ENCODE results near the gene SFXN5. TPM values are rescaled to one million over a fixed set of nuclear protein-coding genes. Genes with fewer than 3 reads are reported as not detected.
A peak's percentile ranks its signal among the peaks of the same experiment; 100 is the strongest.

SFXN5 gene
- total RNA-seq, 2 experiments from 2014 or later: 12.4 to 20.0 TPM

DNA sequence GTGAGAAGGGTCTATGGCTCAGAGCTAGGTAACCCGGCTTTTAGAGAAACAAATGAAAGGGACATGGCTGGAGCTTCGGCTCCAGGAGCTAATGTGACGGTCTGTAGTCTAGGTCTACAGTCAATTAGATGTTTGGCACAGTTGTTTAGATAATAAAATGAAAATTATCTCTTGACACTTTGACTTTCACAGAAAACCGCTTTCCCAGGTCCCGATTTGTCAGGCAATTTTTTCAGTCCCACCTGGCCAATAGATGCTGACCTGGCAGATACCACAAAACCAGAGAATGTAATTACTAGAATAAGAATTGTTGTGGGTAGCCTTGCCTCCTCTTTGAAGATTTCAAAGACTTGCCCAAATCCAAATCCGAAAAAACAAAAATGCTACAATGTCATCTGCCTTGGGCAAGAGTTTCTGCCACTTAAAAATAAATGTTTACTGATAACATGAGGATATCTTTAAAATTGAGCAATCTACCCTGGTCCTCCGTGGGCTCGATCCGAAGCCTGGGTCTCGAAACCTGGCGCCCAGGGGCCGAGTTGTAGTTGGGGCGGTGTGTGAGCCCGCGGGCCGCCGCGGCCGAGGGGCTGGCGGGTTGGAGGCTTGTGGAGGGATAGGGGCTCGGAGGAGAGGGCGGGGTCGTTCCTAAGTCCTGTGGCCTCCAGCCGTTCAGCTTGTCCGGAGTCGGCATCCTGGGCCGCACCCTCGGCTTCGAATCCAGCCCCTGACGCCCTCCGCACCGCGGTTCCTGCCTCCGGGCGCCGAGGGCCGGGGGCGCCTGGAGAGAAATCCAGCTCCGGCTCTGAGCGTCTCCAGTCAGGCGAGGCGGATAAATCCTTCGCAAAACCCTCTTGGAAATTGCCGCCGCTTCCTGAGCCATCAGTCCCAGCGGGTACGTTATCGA, 151.8 kb downstream of the SFXN5 start:
- Mint-ChIP-seq H3K27me3 (peaks cover 85% of the 10 kb centered on the region), H3K9me3 (ENCODE audit: low read depth) (no peaks in the 10 kb centered on the region), H3K36me3 (no peaks in the 10 kb centered on the region), H3K4me1 (peaks cover 29% of the 10 kb centered on the region), H3K4me3 (no peak overlapping the region), H3K27ac (peak overlapping the region; percentile 28)
- CTCF ChIA-PET: interaction anchor here (1.3 to 3.4 kb wide), 2 partner anchors 7 to 54 kb away, joined by 4 to 14 read pairs; no protein-coding TSS in a partner anchor
- ATAC-seq (no peak), DNase-seq (peak; percentile 25)

DNA sequence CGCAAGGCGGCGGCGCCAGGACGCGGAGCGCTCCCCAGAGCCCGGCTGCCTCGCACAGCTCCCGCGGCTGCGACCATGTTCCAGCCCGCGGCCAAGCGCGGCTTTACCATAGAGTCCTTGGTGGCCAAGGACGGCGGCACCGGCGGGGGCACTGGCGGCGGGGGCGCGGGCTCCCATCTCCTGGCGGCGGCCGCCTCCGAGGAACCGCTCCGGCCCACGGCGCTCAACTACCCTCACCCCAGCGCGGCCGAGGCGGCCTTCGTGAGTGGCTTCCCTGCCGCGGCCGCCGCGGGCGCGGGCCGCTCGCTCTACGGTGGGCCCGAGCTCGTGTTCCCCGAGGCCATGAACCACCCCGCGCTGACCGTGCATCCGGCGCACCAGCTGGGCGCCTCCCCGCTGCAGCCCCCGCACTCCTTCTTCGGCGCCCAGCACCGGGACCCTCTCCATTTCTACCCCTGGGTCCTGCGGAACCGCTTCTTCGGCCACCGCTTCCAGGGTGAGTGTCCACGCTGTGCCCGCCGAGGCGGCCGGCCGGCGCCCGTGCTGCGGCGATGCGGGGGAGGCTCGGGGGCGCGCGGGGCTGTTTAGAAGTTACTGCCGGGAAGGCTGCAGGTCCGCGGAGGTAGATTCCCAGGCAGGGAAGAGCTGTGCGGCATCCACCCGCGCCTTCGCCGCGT, 153.5 kb downstream of the SFXN5 start:
- CTCF ChIA-PET: interaction anchor here (1.0 to 3.4 kb wide), 4 partner anchors 9 to 55 kb away, joined by 3 to 14 read pairs (median 6); no protein-coding TSS in a partner anchor
- Mint-ChIP-seq H3K36me3 (no peaks in the 10 kb centered on the region), H3K9me3 (ENCODE audit: low read depth) (no peaks in the 10 kb centered on the region), H3K4me1 (peaks cover 22% of the 10 kb centered on the region), H3K4me3 (no peak overlapping the region), H3K27ac (no peak overlapping the region), H3K27me3 (peaks cover 85% of the 10 kb centered on the region)
- DNase-seq: peak; percentile 36
- no peak for ATAC-seq

DNA sequence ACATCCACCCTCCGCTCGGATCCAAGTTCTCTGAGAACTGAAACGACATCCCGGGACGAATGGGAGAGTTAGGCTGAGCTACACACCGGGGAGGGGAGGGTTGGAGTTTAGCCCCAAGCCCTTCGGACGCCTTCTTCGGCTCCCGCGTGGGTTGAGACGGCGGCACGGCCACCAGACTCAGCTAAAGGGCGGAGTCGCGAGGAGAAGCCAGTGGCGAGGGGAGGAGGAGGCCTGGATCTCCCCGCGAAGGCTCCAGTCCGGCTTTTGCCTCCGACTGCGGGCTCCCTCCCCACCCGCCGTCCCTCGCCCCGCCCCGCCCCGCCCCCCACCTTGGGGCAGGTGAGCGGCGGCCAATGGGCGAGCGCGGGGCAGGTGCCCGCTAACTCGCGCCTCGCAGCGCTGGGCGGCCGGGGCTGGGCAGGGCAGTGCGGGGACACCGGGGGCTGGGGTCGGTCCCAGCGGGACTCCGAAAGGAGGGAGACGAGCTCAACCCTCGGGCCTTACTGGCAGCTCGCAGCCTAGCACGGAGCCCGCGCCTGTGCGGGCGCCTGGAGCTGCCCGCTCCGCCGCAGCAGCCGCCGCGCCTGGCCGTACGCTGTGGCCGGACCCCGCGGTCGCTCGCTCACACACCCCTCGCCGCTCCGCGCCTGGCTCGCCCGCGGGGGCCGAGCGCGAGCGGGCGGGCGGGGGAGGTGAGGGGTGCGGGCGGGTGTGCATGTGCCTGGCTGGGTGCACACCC, 154.2 kb downstream of the SFXN5 start, which contains the start of gene EMX1:
Gene EMX1 (plus strand): TSS at position 382 of the 739 bp plus-strand sequence. CDS start 334 bp downstream, at position 716.
- no peaks in the 10 kb centered on the region for H3K9me3 Mint-ChIP-seq (ENCODE audit: low read depth)
- DNase-seq: peak; percentile 42
- ATAC-seq: peak; percentile 37
- peaks cover 22% of the 10 kb centered on the region for H3K4me1 Mint-ChIP-seq
- peak within 1 kb of the TSS; percentile 62 for H3K4me3 Mint-ChIP-seq
- H3K27me3 Mint-ChIP-seq: peaks cover 83% of the 10 kb centered on the region
- peak within 1 kb of the TSS; percentile 36 for H3K27ac Mint-ChIP-seq
- no peaks in the 10 kb centered on the region for H3K36me3 Mint-ChIP-seq
- CTCF ChIA-PET: interaction anchor here (1.0 to 3.4 kb wide), 5 partner anchors 10 to 56 kb away, joined by 3 to 14 read pairs (median 5); partner anchors contain the start of gene SPR

DNA sequence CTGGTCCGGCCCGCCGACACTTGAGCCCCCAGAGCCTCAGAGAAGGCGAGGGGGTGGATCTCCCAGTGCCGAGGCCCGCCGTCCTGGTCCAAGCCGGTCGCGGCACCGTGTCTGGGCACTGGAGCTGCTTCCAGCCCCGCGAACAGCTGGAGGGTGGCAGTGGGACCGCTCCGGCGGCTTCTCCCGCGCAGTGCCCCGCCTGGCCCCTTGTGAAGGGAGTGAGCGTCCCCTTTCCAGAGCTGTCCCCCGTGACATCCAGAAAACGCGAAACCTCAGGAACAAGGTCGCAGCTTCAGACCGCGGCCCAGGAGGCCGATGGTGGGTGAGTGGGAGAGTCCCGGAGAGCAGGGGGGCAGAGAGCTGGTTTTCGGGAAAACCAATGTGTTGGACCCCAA, 154.8 kb downstream of the SFXN5 start:
- peaks cover 22% of the 10 kb centered on the region for H3K4me1 Mint-ChIP-seq
- peak overlapping the region; percentile 36 for H3K27ac Mint-ChIP-seq
- CTCF ChIA-PET: interaction anchor here (1.5 to 3.4 kb wide), 3 partner anchors 10 to 57 kb away, joined by 5 to 14 read pairs (median 5); partner anchors contain the start of gene SPR
- peaks cover 83% of the 10 kb centered on the region for H3K27me3 Mint-ChIP-seq
- H3K9me3 Mint-ChIP-seq (ENCODE audit: low read depth): no peaks in the 10 kb centered on the region
- DNase-seq (peak; percentile 26), ATAC-seq (no peak)
- H3K36me3 Mint-ChIP-seq: no peaks in the 10 kb centered on the region
- peak overlapping the region; percentile 62 for H3K4me3 Mint-ChIP-seq

DNA sequence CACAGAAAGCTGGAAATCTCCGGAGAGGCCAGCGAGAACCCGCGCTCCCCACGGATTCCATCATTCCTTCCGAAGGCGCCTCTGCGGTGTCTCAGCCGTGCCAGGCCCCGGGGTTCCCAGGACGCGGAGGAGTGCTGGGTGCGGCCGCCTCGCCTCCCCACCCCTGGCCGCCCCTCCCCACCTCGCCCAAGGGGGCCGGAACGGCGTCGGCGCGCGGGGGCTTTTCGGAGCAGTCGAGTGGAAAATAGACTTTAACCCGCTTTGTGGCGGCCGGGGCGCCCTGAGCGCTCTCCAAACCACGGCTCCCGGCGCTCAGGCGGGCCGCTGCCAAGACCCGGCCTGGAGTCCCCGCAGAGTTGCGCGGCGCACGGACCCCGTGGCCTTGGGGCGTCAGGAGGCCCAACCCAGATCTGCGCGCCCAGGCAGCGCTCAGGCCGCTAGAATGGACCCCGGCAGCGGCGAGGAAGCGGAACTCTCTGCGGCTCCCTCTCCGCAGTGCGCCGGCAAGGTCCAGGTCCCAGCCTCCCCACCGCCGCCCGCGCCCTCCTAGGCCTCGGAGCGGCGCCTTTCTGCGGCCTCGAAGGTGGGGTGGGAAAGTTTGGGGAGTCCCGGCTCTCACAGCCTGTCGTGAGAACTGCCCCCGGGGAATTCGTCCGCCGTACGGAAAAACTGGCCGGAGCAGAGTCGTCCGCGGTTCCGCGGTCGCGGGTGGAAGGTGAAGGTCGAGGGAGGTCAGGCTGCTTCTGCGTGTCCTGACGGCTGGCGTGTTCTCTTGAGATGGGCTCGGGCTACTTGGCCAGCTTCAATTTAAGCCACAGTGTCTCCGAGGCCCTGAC, 155.4 kb downstream of the SFXN5 start:
- Mint-ChIP-seq H3K36me3 (no peaks in the 10 kb centered on the region), H3K27me3 (peaks cover 83% of the 10 kb centered on the region), H3K27ac (no peak overlapping the region), H3K4me3 (no peak overlapping the region), H3K9me3 (ENCODE audit: low read depth) (no peaks in the 10 kb centered on the region), H3K4me1 (peaks cover 22% of the 10 kb centered on the region)
- DNase-seq (peak; percentile 48), ATAC-seq (peak; percentile 37)
- CTCF ChIA-PET: interaction anchor here (1.2 to 3.4 kb wide), 5 partner anchors 10 to 57 kb away, joined by 4 to 14 read pairs (median 5); partner anchors contain the start of gene SPR

DNA sequence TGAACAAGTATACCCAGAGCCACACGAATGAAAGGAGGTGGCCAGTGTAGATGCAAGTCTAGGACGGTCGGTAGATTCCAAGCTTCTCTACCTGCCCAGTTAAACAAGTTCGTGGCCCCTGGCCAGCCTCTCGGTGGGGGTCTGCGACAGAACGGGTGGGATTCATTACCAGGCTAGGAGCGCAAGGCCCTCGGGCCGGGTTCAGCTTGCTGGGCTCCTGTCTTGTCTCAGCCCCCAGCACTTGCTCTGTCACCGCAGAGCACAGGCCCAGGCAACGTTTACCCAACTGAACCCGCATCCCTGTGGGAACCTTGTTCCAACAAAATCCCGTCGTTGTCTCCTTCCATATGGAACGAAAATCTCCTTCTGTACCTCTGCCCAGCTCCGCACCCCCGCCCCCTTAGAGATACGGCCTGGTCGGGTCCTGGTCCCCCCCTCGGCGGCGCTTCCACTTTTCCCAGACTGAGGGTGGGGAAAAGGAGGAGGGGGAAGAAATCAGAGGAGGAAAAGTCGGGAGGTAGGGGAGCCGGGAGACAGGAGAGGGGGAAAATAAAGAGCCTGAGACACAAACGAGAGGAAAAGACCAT, 156.1 kb downstream of the SFXN5 start:
- DNase-seq (peak; percentile 28), ATAC-seq (no peak)
- CTCF ChIA-PET: interaction anchor here (1.0 to 1.9 kb wide), 5 partner anchors 11 to 58 kb away, joined by 3 to 5 read pairs (median 4); partner anchors contain the start of gene SPR
- Mint-ChIP-seq H3K9me3 (ENCODE audit: low read depth) (no peaks in the 10 kb centered on the region), H3K36me3 (no peaks in the 10 kb centered on the region), H3K27ac (no peak overlapping the region), H3K4me3 (no peak overlapping the region), H3K4me1 (peaks cover 21% of the 10 kb centered on the region), H3K27me3 (peaks cover 83% of the 10 kb centered on the region)

DNA sequence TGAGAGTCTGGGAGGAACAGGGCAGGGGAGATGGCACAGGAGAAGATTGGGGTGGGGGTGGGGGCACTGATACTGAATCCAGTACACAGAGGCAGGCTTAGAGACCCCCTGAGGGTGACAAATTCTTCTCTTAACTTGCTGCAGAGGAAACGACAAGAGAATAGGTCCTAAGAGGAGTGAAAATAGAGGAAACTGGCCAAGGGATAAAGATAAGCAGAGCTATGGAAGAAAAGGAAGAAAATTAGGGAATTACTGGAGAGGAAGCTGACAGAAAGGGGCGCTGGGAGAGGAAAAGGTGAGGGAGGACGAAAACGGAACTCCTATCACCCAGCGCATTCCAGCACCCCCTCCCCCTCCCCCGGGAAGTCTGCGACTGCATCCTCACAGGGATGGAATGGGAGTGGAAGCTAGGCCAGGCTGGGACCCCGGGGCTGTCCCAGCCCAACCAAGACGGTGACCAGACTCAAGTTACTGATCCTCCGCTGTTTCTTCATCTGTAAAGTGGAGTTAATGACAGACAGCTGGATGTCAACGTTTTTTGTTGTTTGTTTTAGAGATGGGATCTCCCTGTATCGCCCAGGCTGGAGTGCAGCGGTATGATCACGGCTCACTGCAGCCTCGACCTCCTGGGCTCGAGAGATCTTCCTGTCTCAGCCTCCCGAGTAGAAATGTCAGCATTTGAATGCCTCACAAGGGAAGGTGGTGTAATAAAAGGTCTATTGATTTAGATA, 156.8 kb downstream of the SFXN5 start:
- H3K4me1 Mint-ChIP-seq: peaks cover 20% of the 10 kb centered on the region
- DNase-seq (peak; percentile 33), ATAC-seq (no peak)
- no peak overlapping the region for H3K27ac Mint-ChIP-seq
- H3K9me3 Mint-ChIP-seq (ENCODE audit: low read depth): no peaks in the 10 kb centered on the region
- CTCF ChIA-PET: interaction anchor here (1.0 to 1.3 kb wide), 4 partner anchors 12 to 58 kb away, joined by 3 to 5 read pairs (median 4); no protein-coding TSS in a partner anchor
- H3K36me3 Mint-ChIP-seq: no peaks in the 10 kb centered on the region
- H3K4me3 Mint-ChIP-seq: no peak overlapping the region
- peaks cover 83% of the 10 kb centered on the region for H3K27me3 Mint-ChIP-seq

DNA sequence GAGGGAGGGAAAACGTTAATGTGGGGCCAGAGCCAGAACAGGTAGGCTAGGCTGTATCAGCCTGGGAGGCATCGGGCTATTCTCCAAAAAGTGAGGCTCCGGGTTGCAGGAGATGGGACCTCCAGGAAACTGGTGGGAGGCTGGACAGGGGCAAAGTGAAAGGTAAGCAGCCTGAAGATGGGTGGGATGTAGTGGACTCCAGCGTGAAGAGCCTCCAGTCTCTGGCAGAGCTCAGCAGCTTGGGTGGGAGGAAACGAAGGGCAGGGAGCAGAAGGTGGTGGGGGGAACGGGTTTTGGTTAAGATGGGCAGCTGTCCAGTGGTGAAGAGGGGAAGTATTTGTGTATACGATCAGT, 157.3 kb downstream of the SFXN5 start:
- no peak overlapping the region for H3K27ac Mint-ChIP-seq
- H3K9me3 Mint-ChIP-seq (ENCODE audit: low read depth): no peaks in the 10 kb centered on the region
- DNase-seq: no peak
- no peak overlapping the region for H3K4me3 Mint-ChIP-seq
- ATAC-seq: no peak
- H3K4me1 Mint-ChIP-seq: peaks cover 14% of the 10 kb centered on the region
- no peaks in the 10 kb centered on the region for H3K36me3 Mint-ChIP-seq
- H3K27me3 Mint-ChIP-seq: peaks cover 83% of the 10 kb centered on the region
- CTCF ChIA-PET: no interaction called here

DNA sequence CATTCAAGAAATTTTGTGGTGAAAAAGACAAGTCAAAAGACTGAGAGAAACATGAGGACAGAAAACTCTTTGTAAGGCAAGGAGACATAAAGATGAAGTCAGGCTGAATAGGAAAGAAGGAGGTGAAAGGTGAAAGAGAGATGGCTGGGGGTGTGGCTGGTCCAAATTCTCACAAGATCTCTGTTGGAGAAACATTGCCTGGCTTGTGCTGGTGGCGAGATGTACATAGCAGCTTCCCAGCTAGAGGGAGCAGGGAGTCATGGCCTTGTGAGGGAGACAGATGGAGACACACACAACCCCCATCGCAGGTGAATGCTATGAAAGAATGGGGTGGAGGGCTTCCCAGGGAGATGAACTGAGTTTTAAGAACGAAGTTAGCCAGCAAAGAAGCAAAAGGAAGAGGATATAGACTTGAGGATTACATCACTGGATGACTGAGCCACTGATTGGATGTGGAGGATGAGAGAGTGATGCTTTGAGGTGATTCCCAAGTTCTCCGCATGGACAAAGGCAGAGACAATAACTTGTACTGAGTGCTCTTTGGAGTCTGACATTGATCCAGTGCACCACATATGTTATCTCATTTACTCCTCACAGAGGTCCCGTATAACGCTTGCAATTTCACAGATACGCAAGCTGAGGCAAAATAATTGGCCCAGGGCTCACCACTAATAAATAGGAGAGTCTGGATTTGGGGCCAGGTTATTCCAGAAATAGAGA, 157.9 kb downstream of the SFXN5 start:
- ATAC-seq: no peak
- peaks cover 81% of the 10 kb centered on the region for H3K27me3 Mint-ChIP-seq
- H3K4me3 Mint-ChIP-seq: no peak overlapping the region
- no peaks in the 10 kb centered on the region for H3K9me3 Mint-ChIP-seq (ENCODE audit: low read depth)
- CTCF ChIA-PET: no interaction called here
- no peaks in the 10 kb centered on the region for H3K36me3 Mint-ChIP-seq
- DNase-seq: peak; percentile 22
- H3K27ac Mint-ChIP-seq: no peak overlapping the region
- H3K4me1 Mint-ChIP-seq: peaks cover 13% of the 10 kb centered on the region

DNA sequence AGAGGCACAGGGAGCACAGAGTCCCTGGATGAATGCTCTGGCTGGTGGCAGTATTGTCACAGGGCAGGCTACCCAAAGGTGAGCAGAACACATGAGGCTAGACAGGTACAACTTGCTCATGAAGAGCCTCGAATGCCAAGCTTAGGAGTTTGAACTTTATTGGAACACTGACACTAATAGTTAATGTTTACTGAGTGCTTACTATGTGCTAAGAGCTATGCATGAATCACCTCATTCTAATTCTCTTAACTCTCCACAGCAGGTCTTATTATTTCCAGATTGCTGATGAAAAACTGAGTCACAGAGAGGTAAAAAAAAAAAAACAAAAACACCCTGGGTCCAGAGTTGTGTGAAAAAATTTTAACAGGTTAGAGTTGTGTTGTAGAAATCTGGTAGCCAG, 160.3 kb downstream of the SFXN5 start:
- CTCF ChIA-PET: interaction anchor here (1.7 kb wide), 1 partner anchor 24 kb away, joined by 5 read pairs; the partner anchor contains the start of gene SPR
- ATAC-seq (no peak), DNase-seq (no peak)
- H3K4me1 Mint-ChIP-seq: peaks cover 3% of the 10 kb centered on the region
- H3K9me3 Mint-ChIP-seq (ENCODE audit: low read depth): no peaks in the 10 kb centered on the region
- no peak overlapping the region for H3K4me3 Mint-ChIP-seq
- peaks cover 82% of the 10 kb centered on the region for H3K27me3 Mint-ChIP-seq
- no peaks in the 10 kb centered on the region for H3K36me3 Mint-ChIP-seq
- H3K27ac Mint-ChIP-seq: no peak overlapping the region

DNA sequence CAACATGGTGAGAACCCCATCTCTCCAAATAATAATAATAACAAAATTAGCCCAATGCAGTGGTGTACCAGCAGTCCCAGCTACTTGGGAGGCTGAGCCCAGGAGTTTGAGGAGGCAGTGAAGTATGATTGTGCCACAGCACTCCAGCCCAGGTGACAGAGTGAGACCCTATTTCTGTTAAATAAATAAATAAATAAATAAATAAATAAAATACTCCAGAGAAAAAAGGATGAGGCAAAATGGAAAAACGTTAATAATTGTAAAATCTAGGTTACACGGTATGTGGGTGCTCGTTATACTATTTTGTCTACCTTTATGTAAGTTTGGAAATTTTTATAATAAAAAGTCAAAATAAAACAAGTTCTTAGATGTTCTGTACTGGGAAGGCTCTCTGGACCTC, 162.8 kb downstream of the SFXN5 start:
- CTCF ChIA-PET: no interaction called here
- H3K27ac Mint-ChIP-seq: no peak overlapping the region
- no peak overlapping the region for H3K4me3 Mint-ChIP-seq
- no peaks in the 10 kb centered on the region for H3K9me3 Mint-ChIP-seq (ENCODE audit: low read depth)
- H3K27me3 Mint-ChIP-seq: peaks cover 83% of the 10 kb centered on the region
- H3K36me3 Mint-ChIP-seq: no peaks in the 10 kb centered on the region
- ATAC-seq (no peak), DNase-seq (no peak)
- no peaks in the 10 kb centered on the region for H3K4me1 Mint-ChIP-seq

Measured in activated CD8-positive, alpha-beta memory T cell treated with anti-CD3 and anti-CD28 coated beads, Interleukin-2, amount 10 ng/mL, durations not matched to agents 7 days and 5 days (primary cell).